Keratinocyte (primary cell): ENCODE results near the gene DIS3L.

Experiments
- CTCF ChIP-seq, 3 experiments: IDR thresholded peaks in 1 of 3; conservative IDR thresholded peaks in 1 of 3; optimal IDR thresholded peaks in 1 of 3; 2 replicates in 2 of 3; 3 replicates in 1 of 3; pipeline versions ENCODE3 to v1.5.1; 2011; ENCODE audit warnings: low read length in 3 of 3, mild to moderate bottlenecking in 3 of 3, moderate library complexity in 2 of 3, control low read depth in 1 of 3, inconsistent platforms in 1 of 3; ENCODE audit not compliant: insufficient read depth in 2 of 3; ENCODE audit errors: extremely low read depth in 1 of 3
- EZH2 ChIP-seq: IDR thresholded peaks from one replicate; pipeline ENCODE4 v1.6.1; 2012; ENCODE audit warnings: inconsistent platforms, mild to moderate bottlenecking, low read length, moderate library complexity

GRCh38 chr15:66309828-66310227, 16.5 kb downstream of the DIS3L start:
- TF ChIP-seq CTCF (optimal IDR thresholded peaks at IDR 0.05 in 1 of 3, IDR thresholded peaks at IDR 0.05 in 1 of 3, conservative IDR thresholded peaks at IDR 0.05 in 1 of 3; ENCODE audit: extremely low read depth in 1 of 3, insufficient read depth in 2 of 3, low read length in 3 of 3) (no peak), EZH2 (no peak)
